Ramos (cell line): ENCODE measurements around the gene ATP6V0A4.
"Not testable (repeated sequence)": the region's sequence is repeated elsewhere in the genome, so short reads cannot be mapped to it uniquely, and the experiment has no call there.

ENCODE experiments used
- in situ Hi-C: fragments of 300-500 bp; cut with MboI; formaldehyde crosslinking; loops from one replicate; pipeline ENCODE4 v1.14.3; 2022; ENCODE audit warnings: low sequenced_read_pairs; ENCODE audit not compliant: unreplicated experiment

ATP6V0A4 gene

GRCh38 chr7:138712652-138713051 lies 85.3 kb downstream of the ATP6V0A4 start:
- in situ Hi-C loops = no loop called here

- in situ Hi-C loops = no loop called here
Measured at GRCh38 chr7:138710536-138711385, 87.2 kb downstream of the ATP6V0A4 start.

DNA sequence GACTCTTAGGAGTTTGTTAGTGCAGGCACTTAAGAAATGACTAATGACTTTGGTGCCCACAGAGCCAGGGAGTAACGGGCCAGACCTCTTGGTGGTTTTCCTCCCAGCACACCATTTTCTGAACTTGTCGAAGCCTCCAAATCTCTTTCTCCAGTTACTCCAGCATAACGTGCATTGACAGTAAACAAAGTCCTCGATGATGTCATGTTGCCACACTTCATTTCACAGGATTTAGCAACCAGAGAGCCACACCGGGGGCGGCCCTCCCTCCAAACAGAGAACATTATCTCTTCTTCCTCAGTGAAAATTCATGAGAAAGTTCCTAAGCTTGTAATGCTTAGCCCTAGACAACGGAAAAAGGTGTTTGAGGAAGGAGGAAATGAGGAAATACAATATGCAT lies 92.8 kb downstream of the ATP6V0A4 start:
- in situ Hi-C loops = no loop called here

DNA sequence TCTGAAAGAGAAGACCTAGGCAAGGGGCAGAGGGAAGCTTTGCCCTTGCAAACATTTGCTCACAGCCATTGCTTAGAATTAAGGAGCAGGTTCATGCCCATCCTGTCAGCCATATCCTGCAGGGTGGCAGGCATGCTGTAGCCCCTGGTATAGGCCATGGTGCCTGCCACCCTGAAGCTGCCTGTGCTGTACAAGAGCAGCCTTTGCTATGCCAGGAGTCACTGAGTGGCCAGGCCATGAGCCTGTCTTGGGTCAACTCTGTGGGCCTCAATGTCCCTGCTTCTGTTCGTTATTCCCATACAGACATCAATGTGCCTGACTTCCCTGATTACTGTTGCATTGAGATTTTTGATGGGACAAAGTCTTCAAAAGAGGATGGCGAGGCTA lies 96.5 kb downstream of the ATP6V0A4 start:
- in situ Hi-C loops = no loop called here

- in situ Hi-C loops = no loop called here
Measured at GRCh38 chr7:138700857-138701536, 97.0 kb downstream of the ATP6V0A4 start, which contains the start of gene SVOPL. Gene SVOPL (minus strand): TSS chr7:138701362. CDS start chr7:138679045, 22,317 bp downstream.

DNA sequence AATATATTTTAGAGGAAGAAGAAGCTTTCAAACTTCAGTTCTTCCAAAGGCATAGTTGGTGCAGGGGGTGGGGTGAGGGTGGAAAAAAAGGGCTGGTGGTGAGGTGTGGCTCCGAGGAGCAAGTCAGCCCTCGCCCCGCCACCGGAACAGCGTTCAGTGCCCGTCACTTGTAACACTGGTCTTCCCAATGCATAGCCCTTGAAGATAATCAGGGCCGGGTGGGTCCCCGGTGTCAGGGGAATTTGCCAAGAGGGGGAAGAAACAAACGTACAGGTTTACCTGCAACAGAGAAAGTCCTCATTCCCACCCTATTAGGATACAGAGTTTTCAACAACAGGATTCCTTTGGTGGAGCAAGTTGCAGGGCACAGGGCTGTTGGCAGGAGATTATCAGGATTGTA lies 98.3 kb downstream of the ATP6V0A4 start:
- in situ Hi-C loops = no loop called here

DNA sequence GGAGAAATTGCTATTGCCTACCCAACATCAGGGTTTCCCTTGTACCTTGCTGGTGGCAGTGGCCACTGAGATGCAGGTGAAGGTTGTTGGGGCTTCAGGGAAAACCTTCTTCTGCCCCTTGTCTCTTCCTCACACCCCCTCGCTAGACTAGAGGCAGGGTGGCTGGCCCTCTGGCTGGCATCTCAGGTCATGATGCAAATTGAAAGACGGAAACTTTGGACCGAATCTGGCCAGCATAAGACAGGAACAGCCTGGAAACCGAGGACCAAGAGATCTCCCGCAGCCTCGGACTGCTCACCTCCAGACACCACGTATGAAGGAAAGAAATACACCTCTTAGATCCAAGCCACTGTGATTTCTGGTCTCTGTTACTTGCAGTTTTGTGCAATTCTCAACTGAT lies 99.7 kb downstream of the ATP6V0A4 start:
- in situ Hi-C loops = no loop called here

DNA sequence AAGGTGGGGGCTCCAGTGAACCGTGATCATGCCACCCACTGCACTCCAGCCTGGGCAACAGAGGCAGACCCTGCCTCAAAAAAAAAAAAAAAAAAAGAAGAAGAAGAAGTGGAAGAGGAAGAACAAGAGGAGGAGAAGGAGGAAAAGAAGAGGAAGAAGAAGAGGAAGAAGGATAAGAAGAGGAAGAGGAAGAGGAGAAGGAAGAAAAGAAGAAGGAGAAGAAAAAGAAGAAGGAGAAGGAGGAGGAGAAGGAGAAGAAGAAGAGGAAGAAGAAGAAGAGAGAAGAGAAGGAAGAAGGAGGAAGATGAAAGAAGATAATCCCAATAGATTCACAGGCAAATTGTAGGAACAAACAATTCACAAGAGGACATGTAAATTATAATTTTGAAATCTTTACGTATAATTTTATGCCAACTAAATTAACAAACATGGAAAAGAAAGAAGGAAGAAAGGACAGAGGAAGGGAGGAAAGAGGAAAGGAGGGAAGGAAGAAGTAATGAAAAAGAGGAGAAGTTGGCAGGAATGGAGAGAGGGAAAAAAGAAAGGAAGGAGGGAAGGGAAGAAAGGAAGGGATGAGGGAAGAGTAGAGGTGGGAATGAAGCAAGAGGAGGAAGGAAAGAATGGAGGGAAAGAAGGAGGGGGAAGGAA lies 100.3 kb downstream of the ATP6V0A4 start:
- in situ Hi-C loops = no loop called here

DNA sequence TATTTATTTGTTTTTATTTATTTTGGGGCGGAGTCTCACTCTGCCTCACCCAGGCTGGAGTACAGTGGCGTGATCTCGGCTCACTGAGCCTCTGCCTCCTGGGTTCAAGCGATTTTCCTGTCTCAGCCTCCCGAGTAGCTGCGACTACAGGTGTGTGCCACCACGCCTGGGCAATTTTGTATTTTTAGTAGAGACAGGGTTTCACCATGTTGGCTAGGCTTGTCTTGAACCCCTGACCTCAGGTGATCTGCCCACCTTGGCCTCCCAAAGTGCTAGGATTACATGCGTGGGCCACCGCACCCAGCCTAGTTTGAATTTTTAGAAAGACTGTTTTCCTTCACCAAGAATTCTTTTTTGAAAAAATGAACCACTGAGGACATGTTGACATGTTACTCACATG lies 102.2 kb downstream of the ATP6V0A4 start:
- in situ Hi-C loops = not testable (repeated sequence)

DNA sequence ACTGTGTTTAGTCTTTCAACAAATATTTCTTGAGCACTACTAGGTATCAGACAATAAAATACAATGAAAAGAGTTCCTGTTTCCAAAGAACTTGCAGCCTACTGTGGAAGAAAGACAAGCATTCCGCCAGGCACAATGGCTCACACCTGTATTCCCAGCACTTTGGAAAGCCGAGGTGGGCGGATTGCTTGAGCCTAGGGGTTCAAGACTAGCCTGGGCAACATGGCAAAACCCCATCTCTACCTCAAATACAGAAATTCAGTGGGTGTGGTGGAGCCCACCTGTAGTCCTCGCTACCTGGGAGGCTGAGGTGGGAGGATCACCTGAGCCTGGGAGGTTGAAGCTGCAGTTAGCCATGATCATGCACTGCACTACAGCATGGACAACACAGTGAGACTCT lies 102.9 kb downstream of the ATP6V0A4 start:
- in situ Hi-C loops = no loop called here

GRCh38 chr7:138691178-138691577 lies 106.8 kb downstream of the ATP6V0A4 start:
- in situ Hi-C loops = no loop called here

DNA sequence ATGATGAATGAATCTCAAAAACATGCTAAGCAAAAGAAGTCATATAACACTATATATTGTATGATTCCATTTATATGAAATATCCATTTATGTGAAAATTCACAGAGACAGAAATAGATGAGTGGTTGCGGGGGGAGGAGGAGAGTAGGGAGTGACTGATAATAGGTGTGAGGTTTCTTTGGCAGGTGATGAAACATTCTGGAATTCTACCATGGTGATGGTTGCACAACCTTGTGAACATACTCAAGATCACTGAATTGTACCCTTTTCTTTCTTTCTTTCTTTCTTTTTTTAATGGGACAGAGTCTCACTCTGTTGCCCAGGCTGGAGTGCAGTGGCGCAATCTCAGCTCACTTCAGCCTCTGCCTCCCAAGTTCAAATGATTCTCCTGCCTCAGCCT lies 107.5 kb downstream of the ATP6V0A4 start:
- in situ Hi-C loops = no loop called here

DNA sequence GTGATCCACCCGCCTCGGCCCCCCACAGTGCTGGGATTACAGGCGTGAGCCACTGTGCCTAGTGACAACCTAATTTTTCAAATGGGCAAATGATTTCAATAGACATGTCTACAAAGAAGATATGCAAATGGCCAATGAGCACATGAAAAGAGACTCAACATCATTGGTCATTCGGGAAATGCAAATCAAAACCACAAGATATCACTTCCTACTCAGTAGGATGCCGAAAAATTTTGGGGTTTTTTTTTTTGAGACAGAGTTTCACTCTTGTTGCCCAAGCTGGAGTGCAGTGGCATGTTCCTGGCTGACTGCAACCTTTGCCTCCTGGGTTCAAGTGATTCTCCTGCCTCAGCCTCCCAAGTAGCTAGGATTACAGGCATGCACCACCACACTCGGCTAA lies 110.0 kb downstream of the ATP6V0A4 start:
- in situ Hi-C loops = not testable (repeated sequence)

DNA sequence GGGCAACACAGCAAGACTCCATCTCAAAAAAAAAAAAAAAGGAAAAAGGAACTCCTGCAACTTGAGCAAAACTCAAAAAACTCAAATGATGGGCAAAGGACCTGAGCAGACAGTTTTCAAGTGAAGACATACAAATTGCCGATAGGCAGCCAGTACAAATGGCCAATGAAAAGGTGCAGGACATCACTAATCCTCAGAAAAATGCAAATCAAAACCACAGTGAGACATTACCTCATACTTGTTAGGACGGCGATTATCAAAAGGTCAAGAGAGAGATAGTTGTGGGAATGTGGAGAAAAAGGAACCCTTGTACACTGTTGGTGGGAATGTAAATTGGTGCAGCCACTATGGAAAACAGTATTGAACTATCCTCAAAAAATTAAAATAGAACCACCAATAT lies 113.7 kb downstream of the ATP6V0A4 start:
- in situ Hi-C loops = no loop called here

- in situ Hi-C loops = no loop called here
Measured at GRCh38 chr7:138679793-138680192, 118.2 kb downstream of the ATP6V0A4 start.

DNA sequence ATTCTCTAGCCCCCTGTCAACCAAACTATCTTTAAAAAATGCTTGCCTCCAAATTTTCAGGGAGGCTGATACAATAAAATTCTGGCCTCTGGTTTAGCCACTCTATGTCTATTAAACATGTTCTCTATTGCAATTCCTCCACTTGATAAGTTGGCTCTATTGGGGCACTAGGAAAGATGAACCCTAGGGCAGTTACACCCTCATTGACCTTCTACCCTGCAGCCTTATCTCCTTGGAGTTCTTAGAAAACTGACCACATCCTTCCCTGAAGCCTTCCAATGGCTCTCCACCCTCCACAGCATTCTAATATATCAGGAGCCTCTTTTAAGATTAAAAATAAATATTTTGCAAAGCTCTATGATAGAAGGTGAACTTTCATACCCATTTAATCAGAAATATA lies 127.4 kb downstream of the ATP6V0A4 start:
- in situ Hi-C loops = no loop called here

DNA sequence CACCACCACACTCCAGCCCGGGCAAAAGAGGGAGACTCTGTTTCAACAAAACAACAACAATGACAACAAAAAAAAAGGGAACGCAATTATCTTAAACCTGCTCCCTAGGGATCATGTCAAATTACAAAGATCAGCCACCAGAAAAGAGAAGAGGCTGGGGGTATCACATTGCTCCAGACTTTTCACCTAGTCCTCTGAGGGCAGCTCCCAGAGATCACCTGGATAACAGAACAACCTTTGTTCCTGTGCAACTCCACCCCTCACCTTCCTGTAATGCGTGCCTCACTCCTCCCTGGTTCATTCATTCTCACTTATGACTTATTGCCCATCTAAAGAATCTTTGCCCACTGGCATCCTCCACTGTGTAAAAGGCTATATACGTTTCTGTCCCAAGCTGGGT lies 128.6 kb downstream of the ATP6V0A4 start:
- in situ Hi-C loops = no loop called here

DNA sequence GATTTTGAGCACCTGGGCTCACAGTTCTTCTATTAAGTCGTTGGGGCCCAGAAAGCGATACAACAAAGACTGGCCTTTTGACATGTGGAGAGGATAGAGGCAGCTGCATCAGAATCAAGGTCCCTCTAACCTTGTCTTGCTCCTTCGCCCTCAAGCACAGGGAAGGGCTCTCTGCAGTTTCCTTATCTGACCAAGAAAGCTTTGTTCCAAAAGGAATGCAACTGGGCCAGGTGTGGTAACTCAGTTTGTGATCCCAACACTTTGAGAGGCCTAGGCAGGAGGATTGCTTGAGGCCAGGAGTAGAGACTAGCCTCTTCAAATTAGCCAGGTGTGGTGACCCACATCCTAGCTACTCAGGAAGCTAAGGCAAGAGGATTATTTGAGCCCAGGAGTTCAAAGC lies 129.1 kb downstream of the ATP6V0A4 start:
- in situ Hi-C loops = no loop called here

DNA sequence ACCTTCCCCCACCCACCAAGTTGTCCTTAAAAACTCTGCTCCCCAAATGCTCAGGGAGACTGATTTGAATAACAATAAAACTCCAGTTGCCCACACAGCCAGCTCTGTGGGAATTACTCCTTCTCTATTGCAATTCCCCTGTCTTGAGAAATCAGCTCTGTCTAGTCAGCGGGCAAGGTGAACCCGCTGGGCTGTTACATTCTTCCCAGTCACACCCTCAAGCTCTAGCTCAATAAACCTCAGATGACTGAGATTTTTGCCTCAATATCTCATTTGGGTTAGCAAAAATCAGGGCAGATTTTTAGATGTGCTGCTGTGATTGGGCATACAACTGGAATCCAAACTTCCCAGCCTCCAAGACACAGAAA lies 129.8 kb downstream of the ATP6V0A4 start:
- in situ Hi-C loops = no loop called here

- in situ Hi-C loops = no loop called here
Measured at GRCh38 chr7:138667535-138668228, 130.3 kb downstream of the ATP6V0A4 start.

GRCh38 chr7:138666385-138666784 lies 131.6 kb downstream of the ATP6V0A4 start:
- in situ Hi-C loops = no loop called here
